BE2C (cell line): ENCODE results near the gene CD74.
"Not testable (repeated sequence)": the region's sequence is repeated elsewhere in the genome, so short reads cannot be mapped to it uniquely, and the experiment has no call there.

ENCODE experiments used
- DNase-seq: peaks from one replicate; pipeline ENCODE4 v3.0.0-alpha.2; 2020
- H3K27me3 ChIP-seq: fragments of 250-450 bp; sonication (Bioruptor Pico); 2 replicates; pipeline ENCODE4 v1.5.1; 2020; ENCODE audit warnings: mild to moderate bottlenecking
- H3K36me3 ChIP-seq: fragments of 250-450 bp; sonication (Bioruptor Pico); 2 replicates; pipeline ENCODE4 v1.5.1; 2020; ENCODE audit warnings: mild to moderate bottlenecking
- H3K4me1 ChIP-seq: fragments of 250-450 bp; sonication (Bioruptor Pico); 2 replicates; pipeline ENCODE4 v1.5.1; 2020
- H3K4me3 ChIP-seq: 2 replicates; pipeline ENCODE4 v1.5.1; 2011; ENCODE audit warnings: low read depth, low read length
- H3K9me3 ChIP-seq: fragments of 250-450 bp; sonication (Bioruptor Pico); 2 replicates; pipeline ENCODE4 v1.5.1; 2020
- CTCF ChIP-seq: IDR thresholded peaks from 2 replicates; pipeline ENCODE4 v1.5.1; 2012; ENCODE audit warnings: mild to moderate bottlenecking, low read depth, low read length

Gene CD74

GRCh38 chr5:150428106-150428876, 15.6 kb upstream of the CD74 start:
- Histone ChIP-seq H3K4me1 (no peaks in the 10 kb centered on the region), H3K27me3 (no peaks in the 10 kb centered on the region), H3K4me3 (no peak overlapping the region), H3K9me3 (no peaks in the 10 kb centered on the region), H3K36me3 (no peaks in the 10 kb centered on the region)
- DNase-seq = no peak
- TF ChIP-seq CTCF = no peak

GRCh38 chr5:150426165-150426564, 13.5 kb upstream of the CD74 start:
- H3K4me3 ChIP-seq, DNase-seq, H3K4me1 ChIP-seq, H3K9me3 ChIP-seq, H3K36me3 ChIP-seq, H3K27me3 ChIP-seq: not testable (repeated sequence)

GRCh38 chr5:150422758-150423157, 10.0 kb upstream of the CD74 start:
- no peak overlapping the region for H3K4me3 ChIP-seq
- H3K27me3 ChIP-seq = no peaks in the 10 kb centered on the region
- H3K4me1 ChIP-seq = no peaks in the 10 kb centered on the region
- DNase-seq = no peak
- H3K9me3 ChIP-seq = no peaks in the 10 kb centered on the region
- no peak for TF ChIP-seq CTCF
- no peaks in the 10 kb centered on the region for H3K36me3 ChIP-seq

- no peaks in the 10 kb centered on the region for H3K4me1 ChIP-seq
- H3K9me3 ChIP-seq = no peaks in the 10 kb centered on the region
- no peak for DNase-seq
- no peak for TF ChIP-seq CTCF
- H3K36me3 ChIP-seq = no peaks in the 10 kb centered on the region
- H3K27me3 ChIP-seq = no peaks in the 10 kb centered on the region
- no peak overlapping the region for H3K4me3 ChIP-seq
Measured at GRCh38 chr5:150422075-150422474, 9.4 kb upstream of the CD74 start.

GRCh38 chr5:150419630-150420270, 7.0 kb upstream of the CD74 start:
- DNase-seq = no peak
- no peaks in the 10 kb centered on the region for H3K9me3 ChIP-seq
- no peak for TF ChIP-seq CTCF
- H3K27me3 ChIP-seq = no peaks in the 10 kb centered on the region
- no peaks in the 10 kb centered on the region for H3K4me1 ChIP-seq
- no peak overlapping the region for H3K4me3 ChIP-seq
- no peaks in the 10 kb centered on the region for H3K36me3 ChIP-seq

DNA sequence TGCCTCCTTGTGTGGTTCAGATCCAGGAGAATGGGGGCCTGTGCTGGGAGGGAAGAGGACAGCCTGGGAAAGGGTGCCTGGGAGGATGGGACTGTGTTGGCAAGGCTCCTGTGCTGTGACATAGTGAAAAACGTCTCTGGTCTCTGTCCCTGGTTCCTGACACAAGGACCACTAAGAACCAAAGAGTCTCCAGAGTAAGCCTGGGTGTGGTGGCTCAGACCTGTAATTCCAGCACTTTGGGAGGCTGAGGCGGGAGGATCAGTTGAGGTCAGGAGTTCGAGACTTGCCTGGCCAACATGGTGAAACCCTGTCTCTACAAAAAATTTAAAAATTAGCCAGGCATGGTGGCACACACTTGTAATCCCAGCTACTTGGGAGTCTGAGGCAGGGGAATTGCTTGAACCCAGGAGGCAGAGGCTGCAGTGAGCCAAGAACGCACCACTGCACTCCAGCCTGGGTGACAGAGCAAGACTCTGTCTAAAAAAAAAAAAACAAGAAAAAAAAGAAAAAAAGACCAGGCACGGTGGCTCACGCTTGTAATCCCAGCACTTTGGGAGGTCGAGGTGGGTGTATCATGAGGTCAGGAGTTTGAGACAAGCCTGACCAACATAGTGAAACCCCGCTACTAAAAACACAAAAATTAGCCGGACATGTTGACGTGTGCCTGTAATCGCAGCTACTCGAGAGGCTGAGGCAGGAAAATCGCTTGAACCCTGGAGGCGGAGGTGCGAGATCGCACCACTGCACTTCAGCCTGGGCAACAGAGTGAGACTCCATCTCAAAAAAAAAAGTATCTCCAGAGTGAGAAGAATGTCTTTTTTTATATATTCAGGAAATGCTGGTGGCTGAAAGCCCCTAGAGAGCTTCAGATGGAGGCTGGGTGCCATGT, 1.4 kb upstream of the CD74 start:
- not testable (repeated sequence) for H3K36me3 ChIP-seq, H3K4me1 ChIP-seq, DNase-seq, H3K27me3 ChIP-seq, H3K9me3 ChIP-seq, H3K4me3 ChIP-seq
